GM21381 (cell line): Measurements from ENCODE around the gene ANKRD49.

Experiments used
- ATAC-seq: cut with Tn5 transposase; IDR thresholded peaks from one replicate; pipeline ENCODE4 v1.9.1; 2021; ENCODE audit warnings: mild to moderate bottlenecking, moderate library complexity; ENCODE audit not compliant: unreplicated experiment

Gene ANKRD49

GRCh38 chr11:94543695-94544645 lies 50.2 kb downstream of the ANKRD49 start, which contains the start of gene FUT4:
FUT4 (plus strand) TSS chr11:94543921; CDS start chr11:94544134, 213 bp downstream.
- ATAC-seq: peak; percentile 80

DNA sequence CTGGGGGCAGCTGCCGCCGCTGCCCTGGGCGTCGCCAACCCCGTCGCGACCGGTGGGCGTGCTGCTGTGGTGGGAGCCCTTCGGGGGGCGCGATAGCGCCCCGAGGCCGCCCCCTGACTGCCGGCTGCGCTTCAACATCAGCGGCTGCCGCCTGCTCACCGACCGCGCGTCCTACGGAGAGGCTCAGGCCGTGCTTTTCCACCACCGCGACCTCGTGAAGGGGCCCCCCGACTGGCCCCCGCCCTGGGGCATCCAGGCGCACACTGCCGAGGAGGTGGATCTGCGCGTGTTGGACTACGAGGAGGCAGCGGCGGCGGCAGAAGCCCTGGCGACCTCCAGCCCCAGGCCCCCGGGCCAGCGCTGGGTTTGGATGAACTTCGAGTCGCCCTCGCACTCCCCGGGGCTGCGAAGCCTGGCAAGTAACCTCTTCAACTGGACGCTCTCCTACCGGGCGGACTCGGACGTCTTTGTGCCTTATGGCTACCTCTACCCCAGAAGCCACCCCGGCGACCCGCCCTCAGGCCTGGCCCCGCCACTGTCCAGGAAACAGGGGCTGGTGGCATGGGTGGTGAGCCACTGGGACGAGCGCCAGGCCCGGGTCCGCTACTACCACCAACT lies 51.0 kb downstream of the ANKRD49 start:
- peak; percentile 7 for ATAC-seq

- no peak for ATAC-seq
Observed at GRCh38 chr11:94545264-94546161, 51.7 kb downstream of the ANKRD49 start.

- no peak for ATAC-seq
Observed at GRCh38 chr11:94546162-94546470, 52.3 kb downstream of the ANKRD49 start.

DNA sequence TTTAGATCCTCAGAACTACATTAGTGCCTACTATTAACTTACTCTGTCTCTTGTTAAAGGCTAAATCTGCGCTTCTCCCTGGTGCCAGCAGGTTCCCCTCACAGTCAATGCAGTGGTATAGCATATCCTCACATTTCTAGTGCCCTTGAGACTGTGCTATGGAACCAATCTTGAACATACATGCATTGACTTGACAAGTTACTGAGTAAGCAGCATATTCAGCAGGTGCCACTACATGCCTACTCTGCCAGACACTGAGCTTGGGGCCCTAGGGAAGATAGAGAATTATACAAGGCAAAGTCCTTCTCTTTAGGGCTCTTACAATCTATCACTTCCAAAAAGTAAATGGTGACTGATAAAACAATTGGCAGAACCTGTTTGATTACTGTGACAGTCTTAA lies 53.1 kb downstream of the ANKRD49 start:
- no peak for ATAC-seq

GRCh38 chr11:94549146-94549545 lies 55.4 kb downstream of the ANKRD49 start:
- no peak for ATAC-seq
